Middle frontal gyrus (tissue), 1 donor: ENCODE measurements around the gene XIRP1.

ENCODE experiments used
- DNase-seq: peaks from one replicate; pipeline ENCODE4 v3.0.0-alpha.2; 2015; ENCODE audit warnings: low spot score; ENCODE audit errors: extremely low spot score

Gene XIRP1

GRCh38 chr3:39146083-39146501, 46.3 kb downstream of the XIRP1 start:
- DNase-seq: no peak

- DNase-seq: no peak
Measured at GRCh38 chr3:39144748-39145380, 47.5 kb downstream of the XIRP1 start.

GRCh38 chr3:39144095-39144747, 48.2 kb downstream of the XIRP1 start:
- no peak for DNase-seq

GRCh38 chr3:39143051-39143885, 49.1 kb downstream of the XIRP1 start:
- no peak for DNase-seq

GRCh38 chr3:39142067-39142466, 50.3 kb downstream of the XIRP1 start:
- no peak for DNase-seq

GRCh38 chr3:39141171-39141995, 51.0 kb downstream of the XIRP1 start:
- no peak for DNase-seq

- DNase-seq: no peak
Measured at GRCh38 chr3:39140341-39140971, 51.9 kb downstream of the XIRP1 start.

GRCh38 chr3:39139442-39139841, 53.0 kb downstream of the XIRP1 start:
- no peak for DNase-seq

- DNase-seq: no peak
Measured at GRCh38 chr3:39138804-39139415, 53.5 kb downstream of the XIRP1 start.

- DNase-seq: no peak
Measured at GRCh38 chr3:39137991-39138803, 54.2 kb downstream of the XIRP1 start.

- DNase-seq: no peak
Measured at GRCh38 chr3:39137435-39137936, 54.9 kb downstream of the XIRP1 start.

GRCh38 chr3:39136533-39137434, 55.6 kb downstream of the XIRP1 start:
- DNase-seq: no peak

- no peak for DNase-seq
Measured at GRCh38 chr3:39135170-39135805, 57.1 kb downstream of the XIRP1 start.

GRCh38 chr3:39134305-39134704, 58.1 kb downstream of the XIRP1 start:
- no peak for DNase-seq

- DNase-seq: no peak
Measured at GRCh38 chr3:39133822-39134221, 58.6 kb downstream of the XIRP1 start.
